H1 (cell line): ENCODE data around the gene ADCY2.

Source experiments
- EZH2 ChIP-seq: fragments of 200-600 bp; sonication (generic); IDR thresholded peaks from 2 replicates; pipeline ENCODE4 v1.7.1; 2012; ENCODE audit warnings: low read depth, mild to moderate bottlenecking, moderate library complexity, low read length, inconsistent platforms; ENCODE audit not compliant: severe bottlenecking
- PHF8 ChIP-seq: fragments of 200-600 bp; sonication (generic); conservative IDR thresholded peaks from 2 replicates; pipeline ENCODE4 v1.7.1; 2012; ENCODE audit warnings: low read depth, mild to moderate bottlenecking, inconsistent platforms, low read length, moderate library complexity
- TAF1 ChIP-seq: IDR thresholded peaks from 2 replicates; pipeline ENCODE4 v1.6.1; 2011; ENCODE audit warnings: mild to moderate bottlenecking, low read depth, low read length

DNA sequence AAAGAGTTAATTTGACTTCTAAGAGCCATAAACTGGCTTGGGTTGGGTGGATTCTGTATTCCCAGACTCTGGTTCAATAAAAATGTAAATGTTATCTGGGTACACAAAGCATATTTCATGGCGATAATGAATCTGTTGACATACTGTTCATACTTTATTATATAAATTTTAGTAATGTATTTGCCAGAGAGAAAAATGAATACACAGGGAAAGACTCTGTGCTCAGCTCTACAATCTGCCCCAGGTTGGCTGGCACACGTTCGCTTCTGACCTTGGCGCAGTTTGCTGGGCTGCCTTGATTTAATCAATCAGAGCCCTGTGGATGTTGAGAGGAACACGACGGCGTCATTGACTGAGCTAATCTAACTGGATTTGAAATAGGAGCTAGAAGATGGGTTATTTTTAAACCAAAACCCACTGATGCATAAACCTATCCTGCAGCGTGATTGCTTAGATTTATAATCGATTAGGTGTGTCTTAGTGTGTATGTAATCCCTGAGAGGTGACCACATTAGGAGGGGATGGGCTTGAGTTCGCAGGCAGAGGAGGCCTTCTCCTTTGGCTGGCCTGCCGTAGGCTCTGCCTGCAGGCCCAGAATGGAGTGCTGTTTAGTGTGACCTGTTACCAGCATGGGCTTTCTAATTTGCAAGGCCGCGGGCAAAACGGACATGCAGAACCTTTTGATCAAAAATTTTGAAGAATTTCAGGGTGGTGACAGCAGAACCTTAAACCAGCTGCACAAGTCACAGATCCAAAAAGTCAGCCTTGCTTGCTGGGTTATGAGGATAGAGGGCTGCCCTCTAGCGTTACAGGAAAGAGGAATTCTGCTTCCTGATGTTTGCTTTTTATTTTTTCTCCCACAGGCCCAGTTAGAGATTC lies 3.9 kb upstream of the ADCY2 start:
- TF ChIP-seq EZH2 (no peak), TAF1 (no peak), PHF8 (no peak)
